WTC11 (cell line): ENCODE measurements around the gene KIF21B.

ENCODE experiments used
- CREM ChIP-seq: sonication (generic); formaldehyde crosslinking; IDR thresholded peaks from 2 replicates; pipeline ENCODE4 v1.8.1; 2022; ENCODE audit warnings: mild to moderate bottlenecking, missing genetic modification reagents, moderate library complexity
- CTCF ChIP-seq: fragments of 200-600 bp; IDR thresholded peaks from 2 replicates; pipeline ENCODE4 v1.8.0; 2022; ENCODE audit warnings: antibody characterized with exemption
- ESRRA ChIP-seq: sonication (generic); formaldehyde crosslinking; IDR thresholded peaks from 2 replicates; pipeline ENCODE4 v1.8.1; 2022; ENCODE audit warnings: mild to moderate bottlenecking, missing genetic modification reagents, borderline replicate concordance
- GTF2I ChIP-seq: fragments of 250-450 bp; sonication (Bioruptor Pico); conservative IDR thresholded peaks from 2 replicates; pipeline ENCODE4 v1.4.0; 2021; ENCODE audit warnings: mild to moderate bottlenecking
- IRF2 ChIP-seq: sonication (generic); formaldehyde crosslinking; IDR thresholded peaks from 2 replicates; pipeline ENCODE4 v1.8.0; 2022; ENCODE audit warnings: low read depth, missing genetic modification reagents, borderline replicate concordance
- MAX ChIP-seq: sonication (generic); formaldehyde crosslinking; IDR thresholded peaks from 2 replicates; pipeline ENCODE4 v1.8.0; 2022; ENCODE audit warnings: mild to moderate bottlenecking, missing genetic modification reagents
- ZNF532 ChIP-seq: fragments of 250-450 bp; sonication (Bioruptor Pico); IDR thresholded peaks from 2 replicates; pipeline ENCODE4 v1.9.0; 2021; ENCODE audit warnings: mild to moderate bottlenecking, borderline replicate concordance

- no peak for TF ChIP-seq ZNF532 (CRISPR knock-in tag)
- TF ChIP-seq GTF2I (CRISPR knock-in tag) = no peak
- TF ChIP-seq IRF2 (CRISPR knock-in tag) = no peak
- TF ChIP-seq CTCF = no peak
- no peak for TF ChIP-seq MAX (CRISPR knock-in tag)
- TF ChIP-seq ESRRA (CRISPR knock-in tag) = no peak
- no peak for TF ChIP-seq CREM (CRISPR knock-in tag)
These were observed 99.9 kb downstream of the KIF21B start for GRCh38 chr1:200923601-200924000.
